IMR-90 (cell line): ENCODE data around the gene SDHB. TPM values are rescaled to one million over a fixed set of nuclear protein-coding genes. Genes with fewer than 3 reads are reported as not detected.
A peak's percentile ranks its signal among the peaks of the same experiment; 100 is the strongest.

ENCODE experiments used
- ATAC-seq: fragments of 200-7000 bp; cut with Tn5 transposase; 2 replicates; pipeline ENCODE4 v1.9.1; 2020; ENCODE audit warnings: low read depth, mild to moderate bottlenecking, moderate library complexity
- BruUV-seq: library from RNA; stranded (reverse); fragments of 400-500 nt; replicated peaks from 2 replicates; lab custom pipeline; 2021; lab: Mats Ljungman, UMichigan
- CTCF ChIA-PET: fragments of 300-600 bp; formaldehyde crosslinking; extraction: SDS; loops from one replicate; lab custom pipeline; 2021; ENCODE audit warnings: antibody characterized with exemption; lab: Yijun Ruan, JAX
- POLR2A ChIA-PET: fragments of 300-600 bp; sonication (Branson Sonifier 250); formaldehyde crosslinking; loops from one replicate; lab custom pipeline; 2022; ENCODE audit warnings: antibody characterized with exemption; ENCODE audit not compliant: unreplicated experiment; lab: Charles Lee
- DNase-seq: peaks from one replicate; pipeline ENCODE4 v3.0.0; 2013
- H2AFZ ChIP-seq: replicated peaks from 2 replicates; pipeline ENCODE3; 2013; ENCODE audit warnings: low read length, mild to moderate bottlenecking; ENCODE audit not compliant: poor library complexity
- H2AK5ac ChIP-seq: 2 replicates; pipeline ENCODE4 v1.6.1; 2013; ENCODE audit warnings: low read depth, low read length, inconsistent platforms
- H2AK9ac ChIP-seq: replicated peaks from 2 replicates; pipeline ENCODE3; 2013; ENCODE audit warnings: mild to moderate bottlenecking, low read depth, low read length, moderate library complexity; ENCODE audit not compliant: poor library complexity
- H2BK120ac ChIP-seq: 2 replicates; pipeline ENCODE4 v1.6.1; 2013; ENCODE audit warnings: low read depth, low read length, inconsistent platforms
- H2BK15ac ChIP-seq: 3 replicates; pipeline ENCODE4 v1.6.1; 2013; ENCODE audit warnings: low read depth, low read length, inconsistent platforms
- H2BK20ac ChIP-seq: 2 replicates; pipeline ENCODE4 v1.6.1; 2013; ENCODE audit warnings: low read depth, mild to moderate bottlenecking, inconsistent platforms, low read length, moderate library complexity
- H2BK5ac ChIP-seq: 2 replicates; pipeline ENCODE4 v1.6.1; 2013; ENCODE audit warnings: mild to moderate bottlenecking, low read depth, low read length, inconsistent platforms; ENCODE audit not compliant: poor library complexity, severe bottlenecking
- H3K14ac ChIP-seq: replicated peaks from 2 replicates; pipeline ENCODE4 v1.6.1; 2013; ENCODE audit warnings: low read depth, low read length, inconsistent platforms
- H3K18ac ChIP-seq: 2 replicates; pipeline ENCODE4 v1.6.1; 2013; ENCODE audit warnings: low read depth, low read length, control low read depth
- H3K23ac ChIP-seq: 2 replicates; pipeline ENCODE4 v1.6.1; 2013; ENCODE audit warnings: low read depth, low read length, inconsistent platforms
- H3K27ac ChIP-seq: 2 replicates; pipeline ENCODE4 v1.5.1; 2013; ENCODE audit warnings: mild to moderate bottlenecking, control low read depth, low read length; ENCODE audit not compliant: insufficient read depth
- H3K27me3 ChIP-seq: 2 replicates; pipeline ENCODE4 v1.6.1; 2013; ENCODE audit warnings: low read length; ENCODE audit not compliant: control insufficient read depth, insufficient read depth
- H3K36me3 ChIP-seq: 2 replicates; pipeline ENCODE4 v1.6.1; 2013; ENCODE audit warnings: low read length, mixed read lengths; ENCODE audit not compliant: control insufficient read depth, insufficient read depth
- H3K4ac ChIP-seq: 2 replicates; pipeline ENCODE4 v1.6.1; 2013; ENCODE audit warnings: low read depth, low read length, inconsistent platforms
- H3K4me1 ChIP-seq: 2 replicates; pipeline ENCODE4 v1.6.1; 2013; ENCODE audit warnings: low read length, mixed read lengths; ENCODE audit not compliant: control insufficient read depth, insufficient read depth
- H3K4me2 ChIP-seq: 2 replicates; pipeline ENCODE4 v1.6.1; 2013; ENCODE audit warnings: low read depth, mild to moderate bottlenecking, control low read depth, low read length, moderate library complexity
- H3K4me3 ChIP-seq: 2 replicates; pipeline ENCODE4 v1.5.1; 2013; ENCODE audit warnings: low read depth, mild to moderate bottlenecking, control low read depth, low read length, moderate library complexity; ENCODE audit not compliant: insufficient read depth
- H3K56ac ChIP-seq: 2 replicates; pipeline ENCODE4 v1.6.1; 2013; ENCODE audit warnings: low read length, inconsistent platforms; ENCODE audit not compliant: insufficient read depth; ENCODE audit errors: extremely low read depth
- H3K79me1 ChIP-seq, 2 experiments: 2 replicates each; pipeline ENCODE4 v1.6.1; 2013; ENCODE audit warnings: low read length in 2 of 2, inconsistent platforms in 1 of 2, low read depth in 1 of 2
- H3K9ac ChIP-seq: 2 replicates; pipeline ENCODE4 v1.6.1; 2013; ENCODE audit warnings: low read depth, low read length, control low read depth
- H3K9me1 ChIP-seq: 2 replicates; pipeline ENCODE4 v1.6.1; 2013; ENCODE audit warnings: low read length, inconsistent platforms; ENCODE audit not compliant: insufficient read depth
- H3K9me3 ChIP-seq: 2 replicates; pipeline ENCODE4 v1.6.1; 2013; ENCODE audit warnings: low read length; ENCODE audit not compliant: control insufficient read depth, insufficient read depth
- H4K20me1 ChIP-seq: 2 replicates; pipeline ENCODE4 v1.6.1; 2013; ENCODE audit warnings: low read length, inconsistent platforms; ENCODE audit not compliant: insufficient read depth
- H4K5ac ChIP-seq: 2 replicates; pipeline ENCODE4 v1.6.1; 2013; ENCODE audit warnings: mild to moderate bottlenecking, low read depth, low read length, control low read depth
- H4K8ac ChIP-seq, 2 experiments: 2 replicates each; pipeline ENCODE4 v1.6.1; 2013; ENCODE audit warnings: low read depth in 2 of 2, low read length in 2 of 2, control low read depth in 1 of 2, inconsistent platforms in 1 of 2
- H4K91ac ChIP-seq: 2 replicates; pipeline ENCODE4 v1.6.1; 2013; ENCODE audit warnings: low read depth, low read length, inconsistent platforms; ENCODE audit not compliant: insufficient read depth
- BHLHE40 ChIP-seq: fragments of 150-350 bp; IDR thresholded peaks from 2 replicates; pipeline ENCODE4 v1.6.1; 2016; ENCODE audit warnings: mild to moderate bottlenecking, low read depth, low read length
- CEBPB ChIP-seq: IDR thresholded peaks from 2 replicates; pipeline ENCODE4 v1.6.1; 2012; ENCODE audit warnings: low read depth, low read length, improper control_type of control experiment
- CHD1 ChIP-seq: IDR thresholded peaks from 2 replicates; pipeline ENCODE4 v1.6.1; 2012; ENCODE audit warnings: low read depth, low read length, improper control_type of control experiment
- CTCF ChIP-seq: conservative IDR thresholded peaks from 2 replicates; pipeline ENCODE4 v1.5.1; 2012; ENCODE audit warnings: mild to moderate bottlenecking, low read depth, low read length, improper control_type of control experiment
- ELK1 ChIP-seq: fragments of 150-350 bp; IDR thresholded peaks from 2 replicates; pipeline ENCODE4 v1.6.1; 2016; ENCODE audit warnings: low read depth, mild to moderate bottlenecking, low read length, moderate library complexity, borderline replicate concordance
- FOS ChIP-seq: fragments of 150-350 bp; IDR thresholded peaks from 2 replicates; pipeline ENCODE4 v1.6.1; 2016; ENCODE audit warnings: low read depth, low read length
- MAFK ChIP-seq: IDR thresholded peaks from 2 replicates; pipeline ENCODE4 v1.6.1; 2012; ENCODE audit warnings: low read depth, low read length, improper control_type of control experiment
- MAZ ChIP-seq: IDR thresholded peaks from 2 replicates; pipeline ENCODE4 v1.6.1; 2012; ENCODE audit warnings: low read depth, mild to moderate bottlenecking, low read length, improper control_type of control experiment, moderate library complexity, borderline replicate concordance
- MXI1 ChIP-seq: IDR thresholded peaks from 2 replicates; pipeline ENCODE4 v1.6.1; 2012; ENCODE audit warnings: low read depth, mild to moderate bottlenecking, low read length, moderate library complexity, borderline replicate concordance
- NFE2L2 ChIP-seq: fragments of 150-350 bp; IDR thresholded peaks from 2 replicates; pipeline ENCODE4 v1.6.1; 2016; ENCODE audit warnings: low read depth, mild to moderate bottlenecking, low read length
- POLR2A ChIP-seq: IDR thresholded peaks from 2 replicates; pipeline ENCODE4 v1.6.1; 2012; ENCODE audit warnings: mild to moderate bottlenecking, low read depth, low read length
- RAD21 ChIP-seq: IDR thresholded peaks from 2 replicates; pipeline ENCODE4 v1.6.1; 2012; ENCODE audit warnings: low read length, improper control_type of control experiment
- RCOR1 ChIP-seq: IDR thresholded peaks from 2 replicates; pipeline ENCODE4 v1.6.1; 2012; ENCODE audit warnings: mild to moderate bottlenecking, low read length, improper control_type of control experiment; ENCODE audit not compliant: insufficient replicate concordance
- RFX5 ChIP-seq: IDR thresholded peaks from 2 replicates; pipeline ENCODE4 v1.8.0; 2012; ENCODE audit warnings: low read depth, mild to moderate bottlenecking, low read length, moderate library complexity
- SMC3 ChIP-seq: fragments of 150-350 bp; IDR thresholded peaks from 2 replicates; pipeline ENCODE4 v1.6.1; 2016; ENCODE audit warnings: low read depth, mild to moderate bottlenecking, antibody characterized with exemption, low read length, moderate library complexity
- dilution Hi-C: fragments of 300-500 bp; cut with HindIII; formaldehyde crosslinking; loops from one replicate; pipeline ENCODE4 v1.14.3; 2018; ENCODE audit warnings: low sequenced_read_pairs; ENCODE audit not compliant: unreplicated experiment
- in situ Hi-C: fragments of 300-500 bp; cut with MboI; formaldehyde crosslinking; loops from 3 replicates; pipeline ENCODE4 v1.14.3; 2019; ENCODE audit warnings: low sequenced_read_pairs, inconsistent platforms, mixed read lengths
- intact Hi-C: fragments of 100-400 bp; cut with micrococcal nuclease; formaldehyde crosslinking; loops from 2 replicates; pipeline ENCODE4 v1.10.0; 2022
- polyA plus RNA-seq, 3 experiments: library from polyadenylated mRNA; depleted of rRNA; stranded (reverse); fragments of >200 nt; gene quantifications; 2 replicates each; pipeline ENCODE4 v1.2.3, GENCODE V29; 2012; ENCODE audit warnings: low replicate concordance in 1 of 3
- total RNA-seq: library from RNA; depleted of rRNA; stranded (reverse); fragments of >200 nt; gene quantifications from 2 replicates; pipeline ENCODE4 v1.2.3, GENCODE V29; 2012
- TF ChIP-seq, protein P1 (sequence below): fragments of 150-350 bp; IDR thresholded peaks from 2 replicates; pipeline ENCODE4 v1.6.1; 2017; ENCODE audit warnings: mild to moderate bottlenecking, antibody characterized with exemption, low read length, low read depth

SDHB gene
- total and polyA plus RNA-seq, 2 of the 4 experiments (the other 2 are of a cell fraction) = 122 to 206 TPM

DNA sequence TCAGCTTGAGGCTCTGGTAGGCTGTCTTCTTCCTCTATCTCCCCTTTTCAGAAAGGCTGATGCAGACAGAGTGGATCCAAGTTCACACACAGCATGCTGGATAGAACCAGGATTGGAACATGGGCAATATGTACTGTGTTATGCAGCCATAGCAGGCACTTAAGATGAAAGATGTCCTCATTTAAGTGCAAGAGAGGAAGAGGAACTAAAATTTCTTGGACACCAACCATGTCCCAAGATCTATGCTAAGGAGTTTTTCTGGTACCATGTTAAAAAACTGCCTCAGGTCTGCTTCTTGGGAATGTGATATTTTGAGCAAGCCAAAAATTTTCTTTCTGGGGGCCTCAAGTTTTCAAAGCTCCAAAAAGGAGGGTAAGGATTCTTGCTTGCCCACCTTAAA, 1.2 kb downstream of the SDHB start:
- no peak overlapping the region; the same call in 1 of the 2 replicates for H3K9ac ChIP-seq
- intact Hi-C loops = no loop called here
- no peak overlapping the region for H4K91ac ChIP-seq
- ATAC-seq (no peak), DNase-seq (no peak)
- H3K79me1 ChIP-seq = peaks cover 19 to 37% of the 10 kb centered on the region in 2 experiments
- no peaks in the 10 kb centered on the region for H3K9me1 ChIP-seq
- H3K27me3 ChIP-seq = no peaks in the 10 kb centered on the region
- H2AK9ac ChIP-seq = no peak overlapping the region
- POLR2A ChIA-PET = no interaction called here
- no peak overlapping the region for H3K27ac ChIP-seq
- no peak overlapping the region for H2BK20ac ChIP-seq
- no peak overlapping the region for H2BK15ac ChIP-seq
- H3K18ac ChIP-seq = no peak overlapping the region
- H2AK5ac ChIP-seq = no peak overlapping the region
- H2AFZ ChIP-seq = no peak overlapping the region
- peaks cover 8% of the 10 kb centered on the region for H4K20me1 ChIP-seq
- H4K5ac ChIP-seq = no peak overlapping the region
- peaks cover 4% of the 10 kb centered on the region; the same call in 1 of the 2 replicates for H3K4me1 ChIP-seq
- in situ Hi-C loops = no loop called here
- H3K9me3 ChIP-seq = no peaks in the 10 kb centered on the region
- no TSS peak for BruUV-seq
- TF ChIP-seq MXI1 = no peak
- TF ChIP-seq, protein P1, sequence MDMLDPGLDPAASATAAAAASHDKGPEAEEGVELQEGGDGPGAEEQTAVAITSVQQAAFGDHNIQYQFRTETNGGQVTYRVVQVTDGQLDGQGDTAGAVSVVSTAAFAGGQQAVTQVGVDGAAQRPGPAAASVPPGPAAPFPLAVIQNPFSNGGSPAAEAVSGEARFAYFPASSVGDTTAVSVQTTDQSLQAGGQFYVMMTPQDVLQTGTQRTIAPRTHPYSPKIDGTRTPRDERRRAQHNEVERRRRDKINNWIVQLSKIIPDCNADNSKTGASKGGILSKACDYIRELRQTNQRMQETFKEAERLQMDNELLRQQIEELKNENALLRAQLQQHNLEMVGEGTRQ = no peak
- no peak for TF ChIP-seq MAZ
- TF ChIP-seq BHLHE40 = no peak
- no peak for TF ChIP-seq POLR2A
- no peak for TF ChIP-seq FOS
- no peak for TF ChIP-seq RAD21
- no peak for TF ChIP-seq CTCF
- TF ChIP-seq CEBPB = no peak
- TF ChIP-seq MAFK = no peak
- TF ChIP-seq RCOR1 = no peak
- no peak for TF ChIP-seq SMC3
- TF ChIP-seq CHD1 = no peak
- no peak for TF ChIP-seq RFX5
- no peak for TF ChIP-seq ELK1
- no peak for TF ChIP-seq NFE2L2
- H2BK120ac ChIP-seq = no peak overlapping the region
- H2BK5ac ChIP-seq = no peak overlapping the region
- no peak overlapping the region for H3K23ac ChIP-seq
- H3K4me3 ChIP-seq = peak overlapping the region; percentile 86; the same call in 1 of the 2 replicates
- no peak overlapping the region for H4K8ac ChIP-seq
- CTCF ChIA-PET = no interaction called here
- dilution Hi-C loops = no loop called here
- no peak overlapping the region for H3K14ac ChIP-seq
- no peak overlapping the region for H3K56ac ChIP-seq
- H3K4ac ChIP-seq = no peak overlapping the region
- H3K36me3 ChIP-seq = peaks cover 4% of the 10 kb centered on the region
- peak overlapping the region; percentile 99 for H3K4me2 ChIP-seq
